K562 (cell line): ENCODE results near the gene ASMTL. TPM values are rescaled to one million over a fixed set of nuclear protein-coding genes. Genes with fewer than 3 reads are reported as not detected.

Experiments used
- BDP1 ChIP-seq: IDR thresholded peaks from 3 replicates; pipeline ENCODE4 v1.6.1; 2011; ENCODE audit not compliant: insufficient read length, insufficient read depth
- GATAD2A ChIP-seq: fragments of 450-650 bp; IDR thresholded peaks from 2 replicates; pipeline ENCODE4 v1.6.1; 2017
- JUND ChIP-seq, 2 experiments: IDR thresholded peaks; 2 replicates in 1 of 2; 3 replicates in 1 of 2; pipeline ENCODE4 v1.6.1; 2011; ENCODE audit warnings: borderline replicate concordance in 2 of 2, low read depth in 2 of 2, low read length in 2 of 2, improper control_type of control experiment in 1 of 2, missing biosample characterization in 1 of 2, missing genetic modification characterization in 1 of 2, missing genetic modification reagents in 1 of 2
- MAZ ChIP-seq, 2 experiments: fragments of 450-650 bp in 1 of 2; sonication (generic) in 1 of 2; formaldehyde crosslinking; IDR thresholded peaks in 1 of 2; conservative IDR thresholded peaks in 1 of 2; 2 replicates each; pipeline versions ENCODE4 v1.4.0 to v1.5.0; 2020; ENCODE audit warnings: mild to moderate bottlenecking in 1 of 2, missing genetic modification reagents in 1 of 2
- MCM2 ChIP-seq: fragments of 450-650 bp; IDR thresholded peaks from 2 replicates; pipeline ENCODE4 v1.6.1; 2017; ENCODE audit warnings: low read depth, mild to moderate bottlenecking
- MCM5 ChIP-seq: fragments of 450-650 bp; IDR thresholded peaks from 2 replicates; pipeline ENCODE4 v1.6.1; 2016; ENCODE audit warnings: low read depth
- MITF ChIP-seq: IDR thresholded peaks from 2 replicates; pipeline ENCODE4 v1.6.1; 2014; ENCODE audit warnings: antibody characterized with exemption
- NFRKB ChIP-seq: fragments of 450-650 bp; IDR thresholded peaks from 2 replicates; pipeline ENCODE4 v1.6.1; 2016; ENCODE audit warnings: low read depth
- POLR2A ChIP-seq: fragments of 450-650 bp; conservative IDR thresholded peaks from 2 replicates; pipeline ENCODE4 v1.6.1; 2016
- POLR2G ChIP-seq: fragments of 200-400 bp; formaldehyde crosslinking; IDR thresholded peaks from 2 replicates; pipeline ENCODE4 v1.6.1; 2017; ENCODE audit warnings: low read depth, mild to moderate bottlenecking, antibody characterized with exemption, low read length, moderate library complexity
- RBM17 ChIP-seq: fragments of 200-400 bp; formaldehyde crosslinking; IDR thresholded peaks from 2 replicates; pipeline ENCODE4 v1.6.1; 2017; ENCODE audit warnings: low read depth, mild to moderate bottlenecking, low read length, borderline replicate concordance
- ZBTB34 ChIP-seq: fragments of 250-450 bp; sonication (Bioruptor Pico); IDR thresholded peaks from 2 replicates; pipeline ENCODE4 v1.8.0; 2021; ENCODE audit warnings: mild to moderate bottlenecking, moderate library complexity
- ZKSCAN8 ChIP-seq: fragments of 200-800 bp; sonication (Bioruptor generic); IDR thresholded peaks from 2 replicates; pipeline ENCODE4 v1.6.1; 2016; ENCODE audit warnings: missing genetic modification characterization, missing compliant biosample characterization
- ZNF175 ChIP-seq: fragments of 200-800 bp; sonication (Bioruptor generic); IDR thresholded peaks from 2 replicates; pipeline ENCODE4 v1.6.1; 2016; ENCODE audit warnings: low read depth, mild to moderate bottlenecking, missing genetic modification characterization, missing compliant biosample characterization
- ZNF239 ChIP-seq: fragments of 250-450 bp; sonication (Bioruptor Pico); IDR thresholded peaks from 2 replicates; pipeline ENCODE4 v1.4.0; 2020; ENCODE audit warnings: mild to moderate bottlenecking
- ZNF318 ChIP-seq, 2 experiments: fragments of 450-650 bp; IDR thresholded peaks; 2 replicates each; pipeline ENCODE4 v1.6.1; 2016; ENCODE audit warnings: mild to moderate bottlenecking in 2 of 2, borderline replicate concordance in 1 of 2, low read depth in 1 of 2, moderate library complexity in 1 of 2
- ZNF561 ChIP-seq: fragments of 450-650 bp; formaldehyde crosslinking; conservative IDR thresholded peaks from 2 replicates; pipeline ENCODE4 v1.4.0; 2020; ENCODE audit warnings: mild to moderate bottlenecking, moderate library complexity
- polyA plus RNA-seq, 8 experiments: library from polyadenylated mRNA; depleted of rRNA in 4 of 8; stranded (reverse) in 5 of 8; unstranded in 3 of 8; fragments of >200 nt; fragmentation: Nextera tagmentation in 2 of 8; fragmentation: Illumina TruSeq in 1 of 8; extraction: Ambion mirVana in 2 of 8; extraction: Trizol in 1 of 8; gene quantifications; 2 replicates each; pipeline versions ENCODE4 v1.2.1 to v1.2.3, GENCODE V29; 2011 to 2014; ENCODE audit warnings: inconsistent platforms in 1 of 8, missing spikeins in 1 of 8
- total RNA-seq, 7 experiments: library from RNA; depleted of rRNA in 6 of 7; stranded (reverse); fragments of >200 nt in 6 of 7; fragmentation: Illumina TruSeq in 2 of 7; extraction: Trizol in 2 of 7; gene quantifications; 2 replicates each; pipeline versions ENCODE4 v1.2.1 to v1.2.3, GENCODE V29; 2011 to 2021; ENCODE audit warnings: low replicate concordance in 1 of 7

The ASMTL gene
- total and polyA plus RNA-seq, 9 of the 15 experiments (the other 6 are each of a cell fraction or from before 2014, with no cell fraction given) = 0.56 to 20.6 (median 7.6) TPM

- TF ChIP-seq ZNF318 (IDR thresholded peaks at IDR 0.05; ENCODE audit: borderline replicate concordance in 1 of 2, low read depth in 1 of 2) (peak in 1 of 2 experiments; percentile 65; a peak in 2 of 4 replicates), POLR2G (no peak), JUND (IDR thresholded peaks at IDR 0.05; ENCODE audit: borderline replicate concordance, low read depth, low read length) (peak; percentile 33; the same call in 1 of the 2 replicates), JUND (tag; IDR thresholded peaks at IDR 0.05; ENCODE audit: borderline replicate concordance, low read depth, low read length) (no peak; the same call in 2 of the 3 replicates), ZNF561 (no peak), RBM17 (no peak), POLR2A (no peak), MAZ (CRISPR knock-in tag; conservative IDR thresholded peaks at IDR 0.05 in 1 of 2, IDR thresholded peaks at IDR 0.05 in 1 of 2) (no peak), ZKSCAN8 (CRISPR knock-in tag) (no peak), BDP1 (no peak), GATAD2A (no peak), NFRKB (no peak), ZNF175 (CRISPR knock-in tag) (no peak), ZBTB34 (CRISPR knock-in tag) (no peak), ZNF239 (CRISPR knock-in tag) (0 out of 2 replicates have a peak, but pooled peaks have one; percentile 34), MCM5 (no peak), MCM2 (no peak), MITF (no peak)
These were observed 25.2 kb upstream of the ASMTL start (continued) for GRCh38 chrX:1477801-1478458.
